Stimulated activated CD8-positive, alpha-beta memory T cell treated with anti-CD3 and anti-CD28 coated beads, Interleukin-7, amount 100 ng/mL, for 4 hours (primary cell): Measurements from ENCODE around the gene HOXD8.

Experiments used
- DNase-seq, 2 donors: peaks; one replicate each; pipeline ENCODE4 v3.0.0-alpha.2; 2020; ENCODE audit warnings: low read depth in 2 of 2

HOXD8 gene

GRCh38 chr2:176173567-176174381, 44.3 kb downstream of the HOXD8 start:
- DNase-seq: no peak

GRCh38 chr2:176174382-176174823, 44.9 kb downstream of the HOXD8 start:
- no peak for DNase-seq

- peak in 1 of 2 donors; percentile 19 for DNase-seq
These were observed 45.6 kb downstream of the HOXD8 start for GRCh38 chr2:176174824-176175708.

GRCh38 chr2:176175709-176176607, 46.5 kb downstream of the HOXD8 start:
- DNase-seq: no peak

- DNase-seq: no peak
These were observed 48.1 kb downstream of the HOXD8 start for GRCh38 chr2:176177580-176178037.

- DNase-seq: no peak
These were observed 48.7 kb downstream of the HOXD8 start for GRCh38 chr2:176178038-176178756.

GRCh38 chr2:176178757-176179295, 49.3 kb downstream of the HOXD8 start:
- DNase-seq: no peak

GRCh38 chr2:176181551-176181950, 52.0 kb downstream of the HOXD8 start:
- DNase-seq: no peak
